HUES6 (cell line): ENCODE measurements around the gene PSMA8.
"Not testable (repeated sequence)": the region's sequence is repeated elsewhere in the genome, so short reads cannot be mapped to it uniquely, and the experiment has no call there.

ENCODE experiments used
- H3K27ac ChIP-seq: 2 replicates; pipeline ENCODE4 v1.7.0; 2013; ENCODE audit warnings: low read depth, mild to moderate bottlenecking, low read length, inconsistent platforms
- H3K27me3 ChIP-seq: 2 replicates; pipeline ENCODE4 v1.6.1; 2013; ENCODE audit warnings: low read length; ENCODE audit not compliant: control insufficient read depth, insufficient read depth
- H3K36me3 ChIP-seq: 2 replicates; pipeline ENCODE4 v1.6.1; 2013; ENCODE audit warnings: low read length; ENCODE audit not compliant: control insufficient read depth, insufficient read depth
- H3K4me1 ChIP-seq: 2 replicates; pipeline ENCODE4 v1.6.1; 2013; ENCODE audit warnings: low read length; ENCODE audit not compliant: control insufficient read depth, insufficient read depth
- H3K4me3 ChIP-seq: 2 replicates; pipeline ENCODE4 v1.5.1; 2013; ENCODE audit warnings: low read depth, low read length
- H3K9ac ChIP-seq: one replicate; pipeline ENCODE4 v1.6.1; 2013; ENCODE audit warnings: mild to moderate bottlenecking, low read length
- H3K9me3 ChIP-seq: 2 replicates; pipeline ENCODE4 v1.6.1; 2013; ENCODE audit warnings: low read depth, low read length; ENCODE audit not compliant: control insufficient read depth, insufficient read depth

Gene PSMA8

DNA sequence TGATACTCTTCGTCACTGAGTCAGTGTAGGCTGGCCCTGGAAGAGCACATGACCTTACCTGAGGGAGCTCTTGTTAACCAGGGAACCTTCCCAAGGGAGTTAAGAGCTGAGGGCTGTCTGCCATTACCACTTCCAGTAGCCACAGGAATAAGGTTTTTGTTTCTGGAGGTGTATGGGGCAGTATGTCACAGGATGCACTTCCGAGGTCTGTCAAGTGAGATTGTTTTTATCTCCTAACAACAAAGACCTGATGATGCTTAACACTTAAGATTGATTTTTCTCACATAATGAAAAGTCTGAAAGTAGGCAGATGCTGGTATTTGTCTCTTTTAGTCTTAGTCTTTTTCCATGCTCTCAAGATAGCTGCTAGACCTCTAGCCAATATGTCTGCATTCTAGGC, 41.8 kb downstream of the PSMA8 start:
- Histone ChIP-seq H3K9me3 (no peaks in the 10 kb centered on the region), H3K4me3 (no peak overlapping the region), H3K27me3 (no peaks in the 10 kb centered on the region), H3K27ac (no peak overlapping the region), H3K9ac (no peak overlapping the region), H3K4me1 (no peaks in the 10 kb centered on the region), H3K36me3 (no peaks in the 10 kb centered on the region)

DNA sequence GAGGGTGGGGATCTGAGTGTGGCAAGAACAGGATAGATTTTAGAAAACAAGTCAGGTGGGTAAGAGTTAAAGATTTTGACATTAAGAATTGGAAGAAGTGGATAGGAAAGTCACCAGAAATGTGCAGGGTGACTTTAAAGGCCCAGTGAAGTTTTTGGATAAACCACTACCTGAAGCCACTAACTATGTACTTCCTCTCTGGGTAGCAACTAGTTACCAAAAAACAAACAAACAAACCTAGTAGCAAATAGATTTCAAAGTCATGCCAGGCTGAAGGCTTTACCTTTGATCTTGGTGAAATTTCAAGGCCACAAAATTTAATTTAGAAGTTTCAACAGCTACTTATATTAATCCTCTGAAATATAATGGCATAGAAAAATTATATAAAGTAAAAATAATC, 42.5 kb downstream of the PSMA8 start:
- no peak overlapping the region for H3K9ac ChIP-seq
- H3K27me3 ChIP-seq: no peaks in the 10 kb centered on the region
- H3K4me1 ChIP-seq: no peaks in the 10 kb centered on the region
- H3K27ac ChIP-seq: no peak overlapping the region
- H3K4me3 ChIP-seq: no peak overlapping the region
- no peaks in the 10 kb centered on the region for H3K36me3 ChIP-seq
- no peaks in the 10 kb centered on the region for H3K9me3 ChIP-seq

DNA sequence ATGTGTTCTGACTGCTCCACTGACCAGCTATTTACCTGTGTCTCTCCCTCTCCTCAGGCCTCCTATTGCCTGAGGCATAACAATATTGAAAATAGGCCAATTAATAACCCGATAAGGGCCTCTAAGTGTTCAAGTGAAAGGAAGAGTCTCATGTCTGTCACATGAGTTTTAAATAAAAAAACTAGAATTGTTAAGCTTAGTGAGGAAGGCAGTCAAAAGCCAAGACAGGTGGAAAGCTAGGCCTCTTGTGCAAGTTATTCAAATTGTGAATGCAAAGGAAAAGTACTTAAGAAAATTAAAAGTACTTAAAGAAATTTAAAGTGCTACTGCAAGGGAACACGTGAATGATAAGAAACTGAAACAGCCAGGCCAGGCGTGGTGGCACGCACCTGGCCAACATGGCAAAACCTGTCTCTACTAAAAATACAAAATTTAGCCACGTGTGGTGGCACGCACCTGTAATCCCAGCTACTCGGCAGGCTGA, 47.7 kb downstream of the PSMA8 start:
- Histone ChIP-seq H3K4me1 (no peaks in the 10 kb centered on the region), H3K27me3 (no peaks in the 10 kb centered on the region), H3K9me3 (no peaks in the 10 kb centered on the region), H3K27ac (no peak overlapping the region), H3K9ac (no peak overlapping the region), H3K36me3 (no peaks in the 10 kb centered on the region), H3K4me3 (no peak overlapping the region)

GRCh38 chr18:26183395-26184112, 49.9 kb downstream of the PSMA8 start:
- no peak overlapping the region for H3K9ac ChIP-seq
- H3K27ac ChIP-seq: no peak overlapping the region

GRCh38 chr18:26185267-26185666, 51.6 kb downstream of the PSMA8 start:
- H3K27ac ChIP-seq: no peak overlapping the region
- H3K9me3 ChIP-seq: no peaks in the 10 kb centered on the region
- H3K27me3 ChIP-seq: no peaks in the 10 kb centered on the region
- no peaks in the 10 kb centered on the region for H3K36me3 ChIP-seq
- no peak overlapping the region for H3K4me3 ChIP-seq
- no peaks in the 10 kb centered on the region for H3K4me1 ChIP-seq
- H3K9ac ChIP-seq: no peak overlapping the region

More at GRCh38 chr18:26183395-26184112, 49.9 kb downstream of the PSMA8 start:
- Histone ChIP-seq H3K4me1 (no peaks in the 10 kb centered on the region), H3K9me3 (no peaks in the 10 kb centered on the region), H3K27me3 (no peaks in the 10 kb centered on the region), H3K36me3 (no peaks in the 10 kb centered on the region), H3K4me3 (no peak overlapping the region)

DNA sequence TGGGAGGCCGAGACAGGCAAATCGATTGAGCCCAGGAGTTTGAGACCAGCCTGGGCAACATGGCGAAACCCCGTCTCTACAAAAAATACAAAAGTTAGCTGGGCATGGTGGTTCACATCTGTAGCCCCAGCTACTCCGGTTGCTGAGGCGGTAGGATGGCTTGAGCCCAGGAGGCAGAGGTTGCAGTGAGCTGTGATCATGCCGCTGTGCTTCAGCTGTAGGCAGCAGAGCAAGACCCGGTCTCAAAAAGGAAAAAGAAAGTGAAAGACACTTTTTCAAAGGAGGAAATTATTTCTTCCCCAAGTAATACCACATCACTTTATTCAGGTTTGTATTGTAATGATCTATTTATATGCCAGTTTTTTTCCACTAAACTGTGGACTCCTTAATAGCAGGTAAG, 56.8 kb downstream of the PSMA8 start:
- Histone ChIP-seq H3K27ac (no peak overlapping the region), H3K36me3 (no peaks in the 10 kb centered on the region), H3K4me3 (no peak overlapping the region), H3K27me3 (no peaks in the 10 kb centered on the region), H3K9me3 (no peaks in the 10 kb centered on the region), H3K9ac (no peak overlapping the region), H3K4me1 (no peaks in the 10 kb centered on the region)

DNA sequence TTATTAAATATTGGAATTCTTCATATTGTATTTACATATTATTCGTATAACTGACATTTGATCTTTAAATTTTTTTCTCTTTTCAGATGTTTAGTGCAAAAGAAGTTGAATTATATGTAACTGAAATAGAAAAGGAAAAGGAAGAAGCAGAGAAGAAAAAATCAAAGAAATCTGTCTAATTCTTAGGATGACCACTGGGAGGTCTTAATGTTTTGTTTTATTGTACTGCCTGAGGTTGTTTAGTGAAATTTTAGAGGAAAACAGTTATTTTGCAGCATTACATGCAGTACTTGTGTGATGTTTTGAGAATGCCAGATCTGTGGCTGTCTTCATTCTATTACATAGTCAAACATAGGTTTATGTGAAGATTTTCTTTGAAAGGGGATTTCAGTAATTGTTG, 58.6 kb downstream of the PSMA8 start:
- Histone ChIP-seq H3K4me1 (no peaks in the 10 kb centered on the region), H3K4me3 (no peak overlapping the region), H3K9me3 (no peaks in the 10 kb centered on the region), H3K27ac (no peak overlapping the region), H3K36me3 (no peaks in the 10 kb centered on the region), H3K27me3 (no peaks in the 10 kb centered on the region), H3K9ac (no peak overlapping the region)

DNA sequence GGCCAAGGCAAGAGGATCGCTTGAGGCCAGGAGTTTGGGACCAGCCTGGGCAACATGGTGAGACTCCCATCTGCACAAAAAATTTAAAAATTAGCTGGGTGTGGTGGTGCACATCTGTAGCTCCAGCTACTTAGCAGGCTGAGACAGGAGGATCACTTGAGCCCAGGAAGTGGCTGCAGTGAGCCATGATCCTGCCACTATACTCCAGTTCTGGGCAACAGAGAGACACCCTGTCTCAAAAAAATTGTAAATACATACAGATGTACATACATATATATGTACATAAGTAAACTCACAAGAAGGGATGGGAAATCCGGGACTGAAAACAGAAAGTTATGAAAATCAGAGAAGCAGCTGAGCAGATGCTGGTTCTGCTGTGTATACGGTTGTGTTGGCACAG, 62.9 kb downstream of the PSMA8 start:
- Histone ChIP-seq H3K4me1 (no peaks in the 10 kb centered on the region), H3K4me3 (no peak overlapping the region), H3K9me3 (no peaks in the 10 kb centered on the region), H3K27ac (no peak overlapping the region), H3K36me3 (no peaks in the 10 kb centered on the region), H3K27me3 (no peaks in the 10 kb centered on the region), H3K9ac (no peak overlapping the region)

- H3K36me3 ChIP-seq, H3K9ac ChIP-seq: not testable (repeated sequence)
Observed at GRCh38 chr18:26202001-26202400, 68.3 kb downstream of the PSMA8 start.

GRCh38 chr18:26205318-26205717, 71.6 kb downstream of the PSMA8 start:
- Histone ChIP-seq H3K9ac (no peak overlapping the region), H3K27ac (no peak overlapping the region), H3K36me3 (no peaks in the 10 kb centered on the region), H3K4me3 (no peak overlapping the region), H3K9me3 (no peaks in the 10 kb centered on the region), H3K27me3 (no peaks in the 10 kb centered on the region), H3K4me1 (no peaks in the 10 kb centered on the region)

More at GRCh38 chr18:26202001-26202400, 68.3 kb downstream of the PSMA8 start:
- H3K4me3 ChIP-seq, H3K27me3 ChIP-seq, H3K4me1 ChIP-seq, H3K27ac ChIP-seq, H3K9me3 ChIP-seq: not testable (repeated sequence)

DNA sequence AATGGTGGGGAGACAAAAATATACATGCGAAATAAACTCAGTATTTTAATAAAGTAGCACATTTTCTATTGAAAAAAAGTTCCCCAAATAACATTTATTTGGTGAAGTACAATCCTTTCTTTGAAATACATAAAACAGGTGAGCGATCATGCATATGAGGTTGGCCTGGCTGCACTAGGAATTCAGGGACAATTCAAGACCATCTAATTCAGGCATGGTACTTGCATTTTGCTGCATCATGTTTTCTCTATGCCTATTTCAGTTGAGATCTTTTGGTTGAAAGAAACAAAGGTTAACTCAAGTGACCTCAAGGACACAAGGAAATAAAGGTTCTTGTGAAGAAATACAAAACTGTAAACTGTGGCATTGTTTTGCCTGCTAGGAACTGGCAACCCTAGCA, 72.8 kb downstream of the PSMA8 start:
- no peak overlapping the region for H3K27ac ChIP-seq
- no peaks in the 10 kb centered on the region for H3K4me1 ChIP-seq
- no peaks in the 10 kb centered on the region for H3K27me3 ChIP-seq
- H3K36me3 ChIP-seq: no peaks in the 10 kb centered on the region
- no peak overlapping the region for H3K4me3 ChIP-seq
- no peaks in the 10 kb centered on the region for H3K9me3 ChIP-seq
- no peak overlapping the region for H3K9ac ChIP-seq
